A204.1 (cell line): ENCODE measurements around the gene SEC22A.

ENCODE experiments used
- FAIRE-seq: peaks from 2 replicates; lab custom pipeline; 2012; peaks lifted over from hg19 to GRCh38; lab: Jason Lieb, UNC

SEC22A gene

GRCh38 chr3:123201557-123202427 lies at the start of gene SEC22A:
Gene SEC22A (plus strand): TSS chr3:123201943. CDS start chr3:123209218, 7,275 bp downstream.
- FAIRE-seq = peak; percentile 96

GRCh38 chr3:123152687-123153086 lies 49.1 kb upstream of the SEC22A start:
- FAIRE-seq = no peak

GRCh38 chr3:123153125-123154019 lies 48.4 kb upstream of the SEC22A start:
- no peak for FAIRE-seq

- no peak for FAIRE-seq
Observed at GRCh38 chr3:123154020-123154985, 47.4 kb upstream of the SEC22A start.

- no peak for FAIRE-seq
Observed at GRCh38 chr3:123155471-123156011, 46.2 kb upstream of the SEC22A start.

- no peak for FAIRE-seq
Observed at GRCh38 chr3:123156276-123156995, 45.3 kb upstream of the SEC22A start.

- no peak for FAIRE-seq
Observed at GRCh38 chr3:123157209-123157597, 44.5 kb upstream of the SEC22A start.

GRCh38 chr3:123157598-123158287 lies 44.0 kb upstream of the SEC22A start:
- no peak for FAIRE-seq

GRCh38 chr3:123158330-123158729 lies 43.4 kb upstream of the SEC22A start:
- no peak for FAIRE-seq

- no peak for FAIRE-seq
Observed at GRCh38 chr3:123158899-123159390, 42.8 kb upstream of the SEC22A start.

- no peak for FAIRE-seq
Observed at GRCh38 chr3:123159926-123160635, 41.7 kb upstream of the SEC22A start.

- FAIRE-seq = no peak
Observed at GRCh38 chr3:123161167-123161566, 40.6 kb upstream of the SEC22A start.

- FAIRE-seq = no peak
Observed at GRCh38 chr3:123163141-123163540, 38.6 kb upstream of the SEC22A start.

GRCh38 chr3:123165163-123165562 lies 36.6 kb upstream of the SEC22A start:
- no peak for FAIRE-seq

- no peak for FAIRE-seq
Observed at GRCh38 chr3:123167686-123168085, 34.1 kb upstream of the SEC22A start.

GRCh38 chr3:123168122-123168521 lies 33.6 kb upstream of the SEC22A start:
- no peak for FAIRE-seq

GRCh38 chr3:123168605-123169004 lies 33.1 kb upstream of the SEC22A start:
- no peak for FAIRE-seq

GRCh38 chr3:123169492-123169929 lies 32.2 kb upstream of the SEC22A start:
- no peak for FAIRE-seq

- no peak for FAIRE-seq
Observed at GRCh38 chr3:123169930-123170329, 31.8 kb upstream of the SEC22A start.
